NCI-H446 treated with DMSO at 0.1 percent for 48 hours (cell line): ENCODE data around the gene ADD3.

Experiments used
- DNase-seq: peaks from one replicate; lab custom pipeline; 2025; lab: John Stamatoyannopoulos, UW

The ADD3 gene

GRCh38 chr10:110181911-110182310, 174.1 kb downstream of the ADD3 start:
- no peak for DNase-seq

- no peak for DNase-seq
Measured at GRCh38 chr10:110184398-110184797, 176.6 kb downstream of the ADD3 start.
